H1 (cell line): ENCODE measurements around the gene FASTKD1. TPM values are rescaled to one million over a fixed set of nuclear protein-coding genes. Genes with fewer than 3 reads are reported as not detected.

Source experiments
- CTCF ChIA-PET: fragments of 300-600 bp; sonication (Branson Sonifier 250); formaldehyde crosslinking; loops from one replicate; lab custom pipeline; 2021; ENCODE audit not compliant: partially characterized antibody; lab: Charles Lee
- POLR2A ChIA-PET: fragments of 300-600 bp; sonication (Branson Sonifier 250); formaldehyde crosslinking; loops from one replicate; lab custom pipeline; 2021; ENCODE audit warnings: inconsistent platforms; ENCODE audit not compliant: partially characterized antibody; lab: Charles Lee
- DNase-seq, 2 experiments: peaks; one replicate each; pipeline versions ENCODE4 v3.0.0 to v3.0.0-alpha.2; 2010 to 2022; ENCODE audit warnings: low spot score in 2 of 2, low read depth in 1 of 2, mixed read lengths in 1 of 2
- FAIRE-seq: peaks from 2 replicates; lab custom pipeline; 2011; peaks lifted over from hg19 to GRCh38; lab: Jason Lieb, UNC
- H2AFZ ChIP-seq: 2 replicates; pipeline ENCODE4 v1.8.1; 2012; ENCODE audit warnings: low read length, inconsistent platforms
- H2AK5ac ChIP-seq: 2 replicates; pipeline ENCODE4 v1.6.1; 2013; ENCODE audit warnings: low read depth, low read length
- H2BK120ac ChIP-seq: replicated peaks from 2 replicates; pipeline ENCODE3; 2013; ENCODE audit warnings: low read depth, low read length, inconsistent platforms
- H2BK12ac ChIP-seq: 2 replicates; pipeline ENCODE4 v1.6.1; 2013; ENCODE audit warnings: low read depth, low read length
- H2BK15ac ChIP-seq: 2 replicates; pipeline ENCODE4 v1.6.1; 2013; ENCODE audit warnings: low read length
- H2BK20ac ChIP-seq: 2 replicates; pipeline ENCODE4 v1.6.1; 2013; ENCODE audit warnings: low read length
- H2BK5ac ChIP-seq: 2 replicates; pipeline ENCODE4 v1.6.1; 2013; ENCODE audit warnings: low read depth, low read length
- H3K14ac ChIP-seq: 2 replicates; pipeline ENCODE4 v1.6.1; 2013; ENCODE audit warnings: inconsistent platforms; ENCODE audit not compliant: insufficient read length
- H3K18ac ChIP-seq: 2 replicates; pipeline ENCODE4 v1.6.1; 2013; ENCODE audit warnings: low read length; ENCODE audit errors: extremely low read depth
- H3K23ac ChIP-seq: 2 replicates; pipeline ENCODE4 v1.6.1; 2013; ENCODE audit warnings: inconsistent platforms; ENCODE audit not compliant: insufficient read length
- H3K23me2 ChIP-seq: 2 replicates; pipeline ENCODE4 v1.6.1; 2013; ENCODE audit warnings: low read depth, low read length
- H3K27ac ChIP-seq: 2 replicates; pipeline ENCODE4 v1.6.1; 2011; ENCODE audit warnings: low read depth, low read length, inconsistent platforms
- H3K27me3 ChIP-seq, 4 experiments: replicated peaks in 1 of 4; 1 replicate in 1 of 4; 2 replicates in 3 of 4; pipeline versions ENCODE4 v1.6.1 to v1.8.1; 2011 to 2013; ENCODE audit warnings: low read length in 3 of 4, mild to moderate bottlenecking in 3 of 4, inconsistent platforms in 2 of 4, mixed read lengths in 2 of 4, moderate library complexity in 1 of 4; ENCODE audit not compliant: control insufficient read depth in 3 of 4, insufficient read depth in 3 of 4; ENCODE audit errors: extremely low read depth in 1 of 4
- H3K36me3 ChIP-seq, 4 experiments: 2 replicates each; pipeline versions ENCODE4 v1.6.1 to v1.8.1; 2011 to 2013; ENCODE audit warnings: mild to moderate bottlenecking in 4 of 4, low read length in 3 of 4, moderate library complexity in 2 of 4, control low read depth in 1 of 4, inconsistent platforms in 1 of 4; ENCODE audit not compliant: insufficient read depth in 4 of 4, control insufficient read depth in 2 of 4
- H3K4ac ChIP-seq: replicated peaks from 2 replicates; pipeline ENCODE3; 2013; ENCODE audit warnings: low read length, low read depth, mixed read lengths, inconsistent platforms; ENCODE audit not compliant: insufficient read length
- H3K4me1 ChIP-seq, 4 experiments: replicated peaks in 1 of 4; 1 replicate in 1 of 4; 2 replicates in 3 of 4; pipeline versions ENCODE4 v1.6.1 to v1.8.1; 2011 to 2013; ENCODE audit warnings: low read length in 3 of 4, inconsistent platforms in 2 of 4, mixed read lengths in 1 of 4; ENCODE audit not compliant: insufficient read depth in 4 of 4, control insufficient read depth in 3 of 4
- H3K4me2 ChIP-seq, 2 experiments: 2 replicates each; pipeline versions ENCODE4 v1.6.1 to v1.8.1; 2011 to 2013; ENCODE audit warnings: low read depth in 2 of 2, low read length in 2 of 2, control low read depth in 1 of 2, inconsistent platforms in 1 of 2, mild to moderate bottlenecking in 1 of 2; ENCODE audit not compliant: insufficient read depth in 1 of 2
- H3K4me3 ChIP-seq, 4 experiments: fragments of 200-600, 300-600 bp in 1 of 4; sonication (generic), shearing (Covaris generic), sonication (Bioruptor Twin) in 1 of 4; 2 replicates each; pipeline versions ENCODE4 v1.5.1 to v1.8.1; 2011 to 2016; ENCODE audit warnings: low read length in 4 of 4, low read depth in 3 of 4, control low read depth in 2 of 4, inconsistent platforms in 2 of 4, mild to moderate bottlenecking in 2 of 4, mixed read lengths in 1 of 4, moderate library complexity in 1 of 4; ENCODE audit not compliant: insufficient read depth in 2 of 4; ENCODE audit errors: extremely low read depth in 1 of 4
- H3K56ac ChIP-seq: replicated peaks from 2 replicates; pipeline ENCODE3; 2013; ENCODE audit warnings: low read depth, mild to moderate bottlenecking, mixed read lengths, low read length, inconsistent platforms; ENCODE audit not compliant: insufficient read length
- H3K79me1 ChIP-seq: 2 replicates; pipeline ENCODE4 v1.6.1; 2013; ENCODE audit warnings: low read depth, low read length, control low read depth
- H3K79me2 ChIP-seq, 2 experiments: 2 replicates each; pipeline versions ENCODE4 v1.6.1 to v1.8.1; 2012 to 2013; ENCODE audit warnings: low read length in 2 of 2, mild to moderate bottlenecking in 2 of 2, inconsistent platforms in 1 of 2; ENCODE audit not compliant: insufficient read depth in 2 of 2, control insufficient read depth in 1 of 2
- H3K9ac ChIP-seq, 4 experiments: replicated peaks in 1 of 4; 1 replicate in 1 of 4; 2 replicates in 3 of 4; pipeline versions ENCODE4 v1.6.1 to v1.8.1; 2011 to 2013; ENCODE audit warnings: low read depth in 3 of 4, low read length in 3 of 4, control low read depth in 2 of 4, mild to moderate bottlenecking in 2 of 4, moderate library complexity in 2 of 4, inconsistent platforms in 1 of 4; ENCODE audit errors: extremely low read depth in 1 of 4
- H3K9me3 ChIP-seq, 2 experiments: 2 replicates each; pipeline versions ENCODE4 v1.6.1 to v1.8.1; 2012 to 2013; ENCODE audit warnings: mild to moderate bottlenecking in 2 of 2, moderate library complexity in 2 of 2, control low read depth in 1 of 2, inconsistent platforms in 1 of 2, low read depth in 1 of 2, low read length in 1 of 2, mixed read lengths in 1 of 2; ENCODE audit not compliant: insufficient read depth in 2 of 2
- H4K20me1 ChIP-seq, 2 experiments: replicated peaks in 1 of 2; 2 replicates each; pipeline versions ENCODE3 to v1.8.1; 2011 to 2013; ENCODE audit warnings: inconsistent platforms in 2 of 2, low read length in 2 of 2, mild to moderate bottlenecking in 1 of 2; ENCODE audit not compliant: insufficient read depth in 2 of 2, control insufficient read depth in 1 of 2
- H4K5ac ChIP-seq: 2 replicates; pipeline ENCODE4 v1.6.1; 2013; ENCODE audit warnings: low read length, low read depth, mixed read lengths, inconsistent platforms; ENCODE audit not compliant: insufficient read length
- H4K8ac ChIP-seq: 2 replicates; pipeline ENCODE4 v1.8.0; 2013; ENCODE audit warnings: mild to moderate bottlenecking, moderate library complexity, low read length, inconsistent platforms; ENCODE audit not compliant: insufficient read depth; ENCODE audit errors: extremely low read depth
- H4K91ac ChIP-seq: replicated peaks from 2 replicates; pipeline ENCODE3; 2013; ENCODE audit warnings: low read length, mixed read lengths, inconsistent platforms; ENCODE audit not compliant: insufficient read length
- CEBPB ChIP-seq: IDR thresholded peaks from 2 replicates; pipeline ENCODE4 v1.6.1; 2012; ENCODE audit warnings: low read depth, low read length
- CREB1 ChIP-seq: IDR thresholded peaks from 2 replicates; pipeline ENCODE4 v1.6.1; 2012; ENCODE audit warnings: inconsistent platforms
- EGR1 ChIP-seq: IDR thresholded peaks from 2 replicates; pipeline ENCODE4 v1.6.1; 2011; ENCODE audit warnings: low read depth, low read length, borderline replicate concordance
- EZH2 ChIP-seq: fragments of 200-600 bp; sonication (generic); IDR thresholded peaks from 2 replicates; pipeline ENCODE4 v1.7.1; 2012; ENCODE audit warnings: low read depth, mild to moderate bottlenecking, moderate library complexity, low read length, inconsistent platforms; ENCODE audit not compliant: severe bottlenecking
- MAFK ChIP-seq: IDR thresholded peaks from 2 replicates; pipeline ENCODE4 v1.6.1; 2012; ENCODE audit warnings: low read depth, mild to moderate bottlenecking, improper control_type of control experiment, low read length
- RBBP5 ChIP-seq: IDR thresholded peaks from 2 replicates; pipeline ENCODE4 v1.7.1; 2012; ENCODE audit warnings: low read depth, mild to moderate bottlenecking, inconsistent platforms, low read length, moderate library complexity, borderline replicate concordance
- WGBS, 2 experiments: shearing (Covaris generic) in 1 of 2; methylation state at CpG; one replicate each; pipeline versions ENCODE4 v1.1.6 to v1.1.7; 2013 to 2015; ENCODE audit warnings: low lambda C conversion rate in 2 of 2, mixed read lengths in 2 of 2, inconsistent platforms in 1 of 2, low coverage in 1 of 2, missing lambda C conversion rate in 1 of 2; ENCODE audit not compliant: insufficient replicate concordance in 2 of 2, insufficient coverage in 1 of 2, insufficient read length in 1 of 2; ENCODE audit errors: extremely low coverage in 1 of 2, missing lambda C conversion rate in 1 of 2; 5-methylcytosine and 5-hydroxymethylcytosine counted together
- polyA plus RNA-seq, 7 experiments: library from polyadenylated mRNA; depleted of rRNA in 3 of 7; stranded (reverse) in 5 of 7; unstranded in 2 of 7; fragments of >200 nt in 5 of 7; fragments of 200-250 nt in 2 of 7; gene quantifications; 1 replicate in 5 of 7; 2 replicates in 1 of 7; 4 replicates in 1 of 7; pipeline versions ENCODE4 v1.2.1 to v1.2.3, GENCODE V29; 2011 to 2013; ENCODE audit warnings: missing spikeins in 2 of 7, mixed read lengths in 2 of 7
- total RNA-seq: library from RNA; stranded (reverse); fragmentation: NEBNext Ultra II Directional; extraction: Animal tissue kit (Norgen Biotek cat#: 25700); gene quantifications from 2 replicates; pipeline ENCODE4 v1.2.1, GENCODE V29; 2021
- TF ChIP-seq, protein P1 (sequence below): IDR thresholded peaks from 2 replicates; pipeline ENCODE4 v1.6.1; 2011; ENCODE audit warnings: low read length, improper control_type of control experiment

The FASTKD1 gene
- total and polyA plus RNA-seq, 2 of the 8 experiments (the other 6 are each of a cell fraction or from before 2014, with no cell fraction given): 18.7 to 70.8 TPM

DNA sequence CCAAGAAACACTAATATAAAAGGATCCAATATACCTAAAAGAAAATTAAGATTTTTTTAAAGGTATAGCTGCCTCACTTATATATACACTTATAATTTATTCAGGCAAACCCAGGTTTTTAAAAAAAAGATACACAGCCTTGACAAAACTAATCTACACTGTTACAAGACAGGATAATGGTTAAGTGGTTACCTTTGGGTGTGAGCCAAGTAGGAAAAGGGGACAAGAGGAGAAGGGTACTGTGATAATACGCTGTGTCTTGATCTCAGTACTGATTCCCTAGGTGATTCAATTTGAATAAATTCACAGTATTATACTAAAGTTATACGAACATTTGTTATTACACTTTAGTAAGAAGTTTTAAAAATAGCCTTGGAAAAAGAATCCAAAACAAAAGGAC lies 33.5 kb downstream of the FASTKD1 start:
- POLR2A ChIA-PET: interaction anchor here (0.6 kb wide), 1 partner anchor 12 kb away, joined by 3 read pairs; no protein-coding TSS in a partner anchor
- no peak overlapping the region for H3K4me2 ChIP-seq
- no peak overlapping the region for H3K23ac ChIP-seq
- no peaks in the 10 kb centered on the region for H3K27me3 ChIP-seq
- WGBS, 2 experiments: 98% methylated on average over 2 of the region's 2 CpGs; no CpG with 5 or more reads in 1 of the 2 experiments
- H3K14ac ChIP-seq: no peak overlapping the region
- H2BK12ac ChIP-seq: no peak overlapping the region
- H2AFZ ChIP-seq: no peak overlapping the region
- no peak overlapping the region for H2BK120ac ChIP-seq
- no peak overlapping the region for H4K5ac ChIP-seq
- no peak overlapping the region for H3K56ac ChIP-seq
- H3K18ac ChIP-seq: no peak overlapping the region
- H3K9ac ChIP-seq: no peak overlapping the region
- no peaks in the 10 kb centered on the region for H3K23me2 ChIP-seq
- H3K4me1 ChIP-seq: no peaks in the 10 kb centered on the region
- H3K27ac ChIP-seq: no peak overlapping the region
- H3K4ac ChIP-seq: no peak overlapping the region
- no peaks in the 10 kb centered on the region for H4K20me1 ChIP-seq
- no peaks in the 10 kb centered on the region for H3K9me3 ChIP-seq
- FAIRE-seq: no peak
- no peaks in the 10 kb centered on the region for H3K79me1 ChIP-seq
- H4K8ac ChIP-seq: no peak overlapping the region
- no peak for DNase-seq
- H3K36me3 ChIP-seq: peaks cover 0 to 57% (median 12%) of the 10 kb centered on the region in 4 experiments; a peak in 6 of 8 replicates
- H2AK5ac ChIP-seq: no peak overlapping the region
- H3K4me3 ChIP-seq: no peak overlapping the region
- H2BK15ac ChIP-seq: no peak overlapping the region
- H2BK20ac ChIP-seq: no peak overlapping the region
- CTCF ChIA-PET: interaction anchor here (0.6 to 0.7 kb wide), 2 partner anchors 12 to 13 kb away, joined by 4 read pairs; no protein-coding TSS in a partner anchor
- H4K91ac ChIP-seq: no peak overlapping the region
- H2BK5ac ChIP-seq: no peak overlapping the region
- no peaks in the 10 kb centered on the region for H3K79me2 ChIP-seq
- TF ChIP-seq, protein P1, sequence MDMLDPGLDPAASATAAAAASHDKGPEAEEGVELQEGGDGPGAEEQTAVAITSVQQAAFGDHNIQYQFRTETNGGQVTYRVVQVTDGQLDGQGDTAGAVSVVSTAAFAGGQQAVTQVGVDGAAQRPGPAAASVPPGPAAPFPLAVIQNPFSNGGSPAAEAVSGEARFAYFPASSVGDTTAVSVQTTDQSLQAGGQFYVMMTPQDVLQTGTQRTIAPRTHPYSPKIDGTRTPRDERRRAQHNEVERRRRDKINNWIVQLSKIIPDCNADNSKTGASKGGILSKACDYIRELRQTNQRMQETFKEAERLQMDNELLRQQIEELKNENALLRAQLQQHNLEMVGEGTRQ: no peak
- TF ChIP-seq CEBPB: no peak
- no peak for TF ChIP-seq EGR1
- no peak for TF ChIP-seq EZH2
- TF ChIP-seq CREB1: no peak
- no peak for TF ChIP-seq MAFK
- no peak for TF ChIP-seq RBBP5
